MG63 (cell line): Measurements from ENCODE around the gene RFTN1. TPM values are rescaled to one million over a fixed set of nuclear protein-coding genes. Genes with fewer than 3 reads are reported as not detected.
A peak's percentile ranks its signal among the peaks of the same experiment; 100 is the strongest.

Source experiments
- DNase-seq: peaks from one replicate; pipeline ENCODE4 v3.0.0-alpha.2; 2020
- H3K27me3 ChIP-seq: fragments of 250-450 bp; sonication (Bioruptor Pico); 2 replicates; pipeline ENCODE4 v1.5.1; 2020; ENCODE audit warnings: mild to moderate bottlenecking, moderate library complexity
- H3K36me3 ChIP-seq: fragments of 250-450 bp; sonication (Bioruptor Pico); 2 replicates; pipeline ENCODE4 v1.5.1; 2020; ENCODE audit warnings: mild to moderate bottlenecking, moderate library complexity
- H3K4me3 ChIP-seq: fragments of 250-450 bp; sonication (Bioruptor Pico); 2 replicates; pipeline ENCODE4 v1.5.1; 2020; ENCODE audit warnings: mild to moderate bottlenecking, moderate library complexity
- H3K9me3 ChIP-seq: fragments of 250-450 bp; sonication (Bioruptor Pico); 2 replicates; pipeline ENCODE4 v1.5.1; 2020; ENCODE audit warnings: mild to moderate bottlenecking, moderate library complexity
- total RNA-seq: library from RNA; depleted of rRNA; stranded (reverse); fragments of >200 nt; shearing (Covaris generic); gene quantifications from 2 replicates; pipeline ENCODE4 v1.2.3, GENCODE V29; 2014; ENCODE audit warnings: low replicate concordance

The RFTN1 gene
- total RNA-seq, 1 experiment from 2014 or later = 44.1 TPM

DNA sequence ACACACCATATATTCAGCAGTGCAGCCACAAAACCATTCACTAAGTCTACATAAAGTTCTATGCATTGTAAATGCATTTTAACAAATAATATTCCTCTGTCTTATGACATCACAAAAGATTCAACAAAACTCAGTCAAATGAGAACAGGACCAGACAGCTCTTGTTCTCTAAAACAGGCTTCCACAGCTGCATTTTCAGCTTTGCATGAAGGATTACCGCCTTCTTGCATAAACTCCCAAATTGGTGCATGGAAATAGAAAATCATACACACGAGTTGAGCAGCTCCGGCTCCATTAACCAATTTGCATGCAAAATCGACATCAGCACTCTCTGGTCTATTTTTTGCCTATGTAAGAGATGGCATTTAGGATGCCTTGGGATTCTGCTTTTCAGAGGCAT, 66.4 kb downstream of the RFTN1 start:
- Histone ChIP-seq H3K4me3 (no peak overlapping the region), H3K36me3 (no peaks in the 10 kb centered on the region), H3K27me3 (no peaks in the 10 kb centered on the region), H3K9me3 (no peaks in the 10 kb centered on the region)
- DNase-seq = no peak

DNA sequence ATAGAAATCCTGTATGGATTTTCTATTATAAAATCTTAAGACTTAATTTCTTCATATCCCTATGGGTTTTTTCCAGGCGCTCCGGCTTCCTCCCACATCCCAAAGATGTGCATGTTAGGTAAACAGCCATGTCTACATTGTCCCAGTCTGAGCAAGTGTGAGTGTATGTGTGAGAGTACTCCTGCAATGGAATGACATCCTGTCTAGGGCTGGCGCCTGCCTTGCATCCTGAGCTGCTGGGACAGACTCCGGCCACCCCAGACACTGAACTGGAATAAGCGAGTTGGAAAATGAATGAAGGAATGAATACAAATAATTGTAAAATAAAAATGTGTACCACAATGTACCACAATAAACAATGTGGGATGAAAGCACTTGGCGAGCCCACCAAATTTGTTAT, 69.2 kb downstream of the RFTN1 start:
- Histone ChIP-seq H3K9me3 (no peaks in the 10 kb centered on the region), H3K4me3 (peak overlapping the region; percentile 18), H3K36me3 (no peaks in the 10 kb centered on the region), H3K27me3 (no peaks in the 10 kb centered on the region)
- no peak for DNase-seq

DNA sequence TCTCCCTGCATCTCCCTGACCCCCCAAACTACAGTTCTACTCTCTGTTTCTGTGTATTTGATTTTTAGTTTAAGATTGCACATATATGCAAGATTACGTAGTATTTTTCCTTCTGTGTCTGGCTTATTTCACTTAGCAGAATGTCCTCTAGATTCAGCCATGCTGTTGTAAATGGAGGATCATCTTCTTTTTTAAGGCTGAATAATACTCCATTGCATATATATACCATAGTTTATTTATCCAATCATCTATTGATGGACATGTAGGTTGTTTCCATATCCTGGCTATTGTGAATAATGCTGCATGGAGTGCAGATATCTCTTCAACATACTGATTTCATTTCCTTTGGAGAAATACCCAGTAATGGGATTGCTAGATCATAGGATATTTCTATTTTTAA, 70.8 kb downstream of the RFTN1 start:
- Histone ChIP-seq H3K36me3 (no peaks in the 10 kb centered on the region), H3K9me3 (no peaks in the 10 kb centered on the region), H3K4me3 (no peak overlapping the region), H3K27me3 (no peaks in the 10 kb centered on the region)
- DNase-seq = no peak

DNA sequence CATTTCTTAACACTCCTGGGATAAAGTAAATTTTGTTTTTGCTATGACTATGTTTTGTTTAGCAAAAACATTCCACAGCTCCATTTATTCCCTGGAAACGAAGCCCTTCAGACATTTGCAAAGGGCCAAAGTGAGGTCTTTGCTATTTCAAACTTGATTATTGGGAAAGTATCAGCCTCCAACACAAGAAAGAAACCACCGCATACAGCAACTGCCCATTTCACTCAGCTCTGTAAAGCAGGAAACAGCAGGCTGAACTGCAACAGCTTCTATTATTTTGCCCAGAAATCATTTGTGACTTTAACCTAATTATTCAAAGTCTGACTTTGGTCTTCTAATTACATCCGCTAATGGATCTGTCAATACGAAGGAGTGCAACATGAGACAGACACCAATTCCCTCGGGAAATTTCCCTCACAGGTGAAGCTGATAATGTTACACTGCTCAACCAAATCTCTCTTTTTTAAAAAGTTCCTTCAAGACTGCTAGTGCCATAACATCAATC, 72.1 kb downstream of the RFTN1 start:
- no peak overlapping the region for H3K4me3 ChIP-seq
- H3K9me3 ChIP-seq = no peaks in the 10 kb centered on the region
- no peaks in the 10 kb centered on the region for H3K36me3 ChIP-seq
- DNase-seq = no peak
- no peaks in the 10 kb centered on the region for H3K27me3 ChIP-seq

DNA sequence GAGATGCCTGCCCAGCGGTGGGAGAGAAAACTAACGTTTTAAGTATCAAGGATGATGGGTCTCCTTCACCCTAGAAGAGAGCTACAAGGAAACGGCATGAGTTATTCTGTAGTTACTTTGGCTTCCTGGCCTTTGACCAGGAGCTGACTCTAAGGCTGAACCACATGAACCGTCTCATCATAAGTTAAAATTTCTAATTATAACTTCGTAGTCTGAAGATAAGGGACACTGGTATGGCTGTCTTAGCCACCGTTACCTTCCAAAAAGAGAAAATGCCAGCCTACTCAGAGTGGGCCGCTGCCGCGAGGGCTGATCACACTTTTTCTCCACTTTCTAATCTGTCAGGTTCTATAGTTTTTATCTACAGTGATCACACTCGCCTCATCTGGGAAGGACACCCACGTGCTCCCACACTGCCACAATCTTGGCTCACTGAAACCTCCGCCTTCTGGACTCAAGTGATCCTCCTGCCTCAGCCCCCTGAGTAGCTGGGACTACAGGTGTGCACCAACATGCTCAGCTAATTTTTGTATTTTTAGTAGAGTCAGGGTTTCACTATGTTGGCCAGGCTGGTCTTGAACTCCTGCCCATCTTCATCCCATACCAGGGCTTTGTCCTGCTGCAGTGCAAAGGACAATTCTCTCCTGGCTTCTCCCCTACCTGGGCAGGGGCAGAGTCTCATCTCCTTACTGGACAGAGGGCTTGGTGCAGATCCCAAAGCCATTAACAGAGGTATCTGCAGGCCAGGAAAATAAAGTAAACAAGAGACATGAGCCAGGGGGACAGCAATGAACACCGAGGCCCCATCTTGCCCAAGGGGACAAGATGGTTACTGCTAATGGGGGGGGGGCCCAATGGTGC, 73.4 kb downstream of the RFTN1 start:
- Histone ChIP-seq H3K27me3 (no peaks in the 10 kb centered on the region), H3K36me3 (no peaks in the 10 kb centered on the region), H3K4me3 (no peak overlapping the region), H3K9me3 (no peaks in the 10 kb centered on the region)
- no peak for DNase-seq

DNA sequence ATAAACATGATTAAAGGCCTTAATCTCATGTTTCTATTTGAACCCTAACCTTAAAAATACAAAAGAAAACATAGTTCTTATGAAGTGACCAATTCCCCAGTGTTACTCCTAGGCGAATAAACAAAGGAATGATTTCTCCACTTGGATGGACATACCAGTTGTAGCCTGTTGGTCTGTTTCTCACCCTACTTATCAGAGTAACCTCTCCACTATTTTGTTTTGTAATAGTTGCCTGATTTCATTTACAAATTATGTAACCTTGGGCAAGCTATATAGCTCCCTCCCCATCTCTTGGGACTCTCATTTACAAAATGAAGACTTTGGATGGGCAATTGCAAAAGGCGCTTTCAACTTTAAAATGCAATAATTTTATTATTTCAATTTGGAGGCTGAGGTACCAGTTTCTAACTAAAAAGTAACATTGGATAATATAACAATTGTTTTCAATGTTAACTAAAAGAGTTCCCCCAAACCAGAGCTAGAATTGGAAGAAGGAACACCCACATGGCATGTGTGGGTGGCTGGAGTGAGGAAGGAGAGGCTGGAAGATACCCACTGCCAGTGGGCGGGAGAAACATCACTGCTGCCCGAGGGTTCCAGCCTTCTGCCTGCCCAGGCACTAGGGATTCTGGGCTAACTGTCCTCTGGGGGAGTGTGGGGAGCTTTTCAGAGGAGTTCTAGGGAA, 74.2 kb downstream of the RFTN1 start:
- H3K27me3 ChIP-seq = no peaks in the 10 kb centered on the region
- DNase-seq = no peak
- H3K9me3 ChIP-seq = no peaks in the 10 kb centered on the region
- no peak overlapping the region for H3K4me3 ChIP-seq
- H3K36me3 ChIP-seq = no peaks in the 10 kb centered on the region; the same call in 1 of the 2 replicates

DNA sequence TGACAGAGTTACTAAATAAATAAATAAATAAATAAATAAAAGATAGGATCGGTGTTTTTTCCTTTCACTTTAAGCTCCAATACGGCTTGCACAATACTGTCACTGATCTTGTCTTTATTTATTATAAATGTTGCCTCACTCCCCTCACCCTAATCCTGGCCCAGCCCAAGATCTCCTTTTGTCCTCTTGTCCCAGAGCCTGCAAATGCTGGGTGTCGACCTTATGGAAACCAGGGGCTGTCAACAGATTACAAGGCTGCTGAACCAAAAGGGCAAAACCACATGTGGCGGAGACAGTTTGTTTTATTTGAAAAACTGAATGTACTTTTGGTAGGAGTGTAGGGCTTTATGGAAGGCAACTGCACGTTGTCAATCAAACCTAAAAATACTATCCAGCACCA, 75.9 kb downstream of the RFTN1 start:
- no peak overlapping the region for H3K4me3 ChIP-seq
- H3K27me3 ChIP-seq = no peaks in the 10 kb centered on the region
- H3K9me3 ChIP-seq = no peaks in the 10 kb centered on the region
- no peaks in the 10 kb centered on the region; the same call in 1 of the 2 replicates for H3K36me3 ChIP-seq
- no peak for DNase-seq

DNA sequence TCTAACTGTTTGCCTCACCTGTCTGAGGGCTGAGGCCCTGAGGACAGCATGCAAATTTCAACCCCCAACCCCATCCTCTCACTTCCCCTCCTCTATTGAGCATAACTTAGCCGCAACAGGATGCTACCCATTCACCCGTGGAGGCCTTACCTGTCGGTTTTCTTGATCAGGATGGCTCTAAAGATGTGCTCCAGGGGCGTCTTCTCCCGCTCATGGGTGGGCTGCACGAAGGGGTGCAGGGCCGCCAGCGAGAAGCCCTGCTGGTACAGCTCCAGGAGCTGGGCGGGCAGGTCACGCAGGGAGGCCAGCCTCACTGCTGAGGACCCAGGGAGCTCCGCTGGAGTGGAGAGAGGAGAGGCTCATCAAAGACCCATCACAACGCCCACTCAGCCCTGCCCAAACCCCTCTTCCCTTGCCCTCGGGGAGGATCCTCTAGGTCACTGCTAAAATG, 79.8 kb downstream of the RFTN1 start:
- no peak for DNase-seq
- Histone ChIP-seq H3K27me3 (no peaks in the 10 kb centered on the region), H3K9me3 (no peaks in the 10 kb centered on the region), H3K36me3 (no peaks in the 10 kb centered on the region; the same call in 1 of the 2 replicates), H3K4me3 (no peak overlapping the region)

DNA sequence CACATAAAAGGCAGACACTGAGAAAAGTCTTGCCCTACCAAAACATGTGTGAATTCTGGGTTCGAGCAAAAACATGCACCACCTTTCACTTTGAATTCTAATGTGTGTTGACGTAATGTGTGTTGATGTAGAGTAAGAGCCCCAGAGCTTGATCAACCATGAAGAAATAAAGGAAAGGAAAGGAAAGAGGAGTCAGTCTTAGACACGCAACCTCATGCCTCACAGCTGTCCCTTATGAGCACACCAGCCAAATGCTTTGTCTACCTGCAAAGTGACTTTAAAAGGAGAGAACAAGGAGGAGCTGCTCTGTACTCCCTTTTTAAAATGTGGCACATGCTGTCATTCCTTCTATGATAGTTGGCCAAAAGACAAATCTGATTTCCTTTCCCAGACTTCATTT, 80.8 kb downstream of the RFTN1 start:
- Histone ChIP-seq H3K9me3 (no peaks in the 10 kb centered on the region), H3K36me3 (no peaks in the 10 kb centered on the region; the same call in 1 of the 2 replicates)
- DNase-seq = no peak

DNA sequence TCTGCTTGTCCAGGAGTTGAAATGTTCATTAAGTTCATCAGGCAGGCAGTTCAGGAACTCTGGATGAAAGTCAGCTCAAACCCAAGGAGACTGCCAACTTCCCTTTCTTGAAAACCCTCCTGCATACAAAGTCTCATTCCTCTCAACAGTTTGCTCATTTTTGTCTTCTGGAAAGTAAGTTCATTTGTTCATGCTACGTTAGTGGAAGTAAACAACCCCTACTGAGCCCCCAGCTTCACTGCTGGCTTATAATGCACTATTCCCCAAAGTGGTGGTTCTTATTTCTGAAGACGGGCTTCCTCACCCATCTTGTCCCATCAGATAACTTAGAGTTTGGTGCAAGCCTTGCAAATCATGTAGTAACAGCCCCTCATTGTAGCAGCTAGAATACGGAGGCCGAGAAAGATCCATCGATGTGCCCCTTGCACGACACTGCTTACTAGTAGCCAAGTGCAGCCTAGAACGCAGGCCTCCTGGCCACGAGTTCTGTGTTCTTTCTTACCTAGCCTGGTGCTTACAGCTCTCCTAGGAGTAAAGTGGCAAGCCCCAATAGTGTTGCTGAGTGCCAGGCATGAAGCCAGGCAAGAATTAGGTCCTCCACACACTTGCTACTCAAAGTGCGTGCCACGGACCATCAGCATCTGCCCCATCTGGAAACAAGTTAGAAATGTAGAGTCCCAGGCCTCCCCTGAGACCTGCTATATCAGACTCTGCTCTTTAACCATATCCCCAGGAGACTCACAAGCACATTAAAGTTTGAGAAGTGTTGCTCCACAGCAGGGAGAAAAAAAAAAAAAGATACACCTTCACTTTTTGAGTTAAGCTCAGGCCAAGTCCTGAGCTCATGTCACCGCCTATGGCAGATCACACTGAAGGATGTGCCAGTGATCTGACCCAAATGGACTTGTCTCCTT, 82.5 kb downstream of the RFTN1 start:
- DNase-seq = no peak
- Histone ChIP-seq H3K36me3 (no peaks in the 10 kb centered on the region; the same call in 1 of the 2 replicates), H3K9me3 (no peaks in the 10 kb centered on the region), H3K27me3 (no peaks in the 10 kb centered on the region), H3K4me3 (no peak overlapping the region)

More for the DNA sequence above, 80.8 kb downstream of the RFTN1 start:
- Histone ChIP-seq H3K4me3 (no peak overlapping the region), H3K27me3 (no peaks in the 10 kb centered on the region)

DNA sequence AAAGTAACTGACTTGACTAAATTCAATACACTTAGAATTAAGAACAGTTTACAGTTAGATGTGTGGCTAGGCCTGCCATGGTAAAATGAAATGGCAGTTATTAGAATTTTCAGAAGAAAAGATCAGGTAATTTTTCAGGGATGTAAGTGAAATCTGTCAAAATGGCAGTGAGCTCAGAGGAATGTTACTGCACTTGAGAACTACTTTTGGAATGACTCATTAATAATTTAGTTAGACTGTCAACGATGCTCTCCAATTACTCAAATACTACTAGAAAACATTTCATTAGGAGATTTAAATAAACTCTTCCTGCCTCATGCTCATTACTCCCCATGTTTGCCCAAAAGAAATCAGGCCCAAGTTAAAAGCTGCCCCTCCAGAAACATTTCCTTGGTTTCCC, 84.4 kb downstream of the RFTN1 start:
- H3K36me3 ChIP-seq = no peaks in the 10 kb centered on the region
- no peak for DNase-seq
- no peaks in the 10 kb centered on the region for H3K9me3 ChIP-seq

DNA sequence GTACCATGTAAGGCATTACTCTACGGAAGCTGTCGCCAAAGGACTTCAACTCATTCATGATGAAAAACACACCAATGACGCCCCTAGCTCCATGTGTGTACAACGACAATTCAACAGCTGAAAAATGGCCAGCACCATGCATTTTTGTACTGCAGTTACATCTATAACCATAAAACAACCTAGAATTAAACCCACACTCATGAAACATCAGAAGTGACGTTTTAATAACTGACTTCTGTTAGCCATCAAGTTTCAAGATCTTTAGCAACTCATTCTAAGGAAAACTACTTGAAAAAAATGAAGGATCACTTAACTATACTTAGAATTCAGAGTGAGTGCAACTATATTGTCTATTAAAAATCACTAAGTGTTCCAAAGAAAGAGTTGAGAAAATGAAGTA, 84.9 kb downstream of the RFTN1 start:
- no peak overlapping the region for H3K4me3 ChIP-seq
- H3K9me3 ChIP-seq = no peaks in the 10 kb centered on the region
- no peaks in the 10 kb centered on the region for H3K36me3 ChIP-seq
- no peak for DNase-seq
- no peaks in the 10 kb centered on the region for H3K27me3 ChIP-seq

More for the DNA sequence above, 84.4 kb downstream of the RFTN1 start:
- H3K27me3 ChIP-seq = no peaks in the 10 kb centered on the region
- no peak overlapping the region for H3K4me3 ChIP-seq

DNA sequence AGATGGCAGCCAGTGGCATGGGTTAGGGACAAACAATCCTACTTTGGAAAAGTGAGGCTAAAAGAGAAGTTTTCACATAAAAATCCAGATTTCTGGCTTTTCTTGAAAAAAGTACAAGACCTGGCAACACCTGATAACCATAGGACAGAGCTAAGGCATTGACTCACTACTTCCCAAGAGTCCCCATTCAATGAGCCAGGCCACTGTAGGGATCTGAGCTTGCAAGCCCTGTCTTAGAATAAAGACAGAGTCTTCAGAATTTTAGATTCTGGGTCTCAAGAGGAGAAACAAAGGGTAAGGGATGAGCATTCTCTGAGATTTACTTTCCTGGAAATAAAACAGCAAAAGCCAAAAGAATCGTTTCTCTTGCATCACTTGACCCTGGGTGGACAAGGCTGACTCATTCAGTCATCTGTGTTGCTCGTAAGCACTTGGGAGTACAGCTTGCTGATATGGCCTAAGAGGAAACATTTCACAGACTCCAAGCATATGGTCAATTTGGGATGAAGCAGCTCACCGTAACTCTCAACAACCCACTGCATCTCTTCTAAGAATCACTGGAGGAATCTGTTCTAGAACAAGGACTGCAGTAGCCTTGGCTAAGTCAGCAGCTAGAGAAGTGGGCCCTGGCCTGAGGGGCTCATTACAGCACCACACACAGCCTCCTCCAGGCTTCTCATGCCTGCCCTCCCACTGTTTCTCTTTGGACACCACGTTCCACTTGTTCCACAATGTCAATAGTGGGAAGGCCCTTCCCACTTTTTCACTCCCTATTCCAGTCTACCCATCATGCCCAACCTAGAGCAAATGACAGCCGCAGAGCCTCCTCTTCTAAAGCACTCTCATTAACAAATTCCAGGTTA, 86.2 kb downstream of the RFTN1 start:
- peak; percentile 48 for DNase-seq
- no peaks in the 10 kb centered on the region for H3K9me3 ChIP-seq
- H3K27me3 ChIP-seq = no peaks in the 10 kb centered on the region
- H3K36me3 ChIP-seq = no peaks in the 10 kb centered on the region
- H3K4me3 ChIP-seq = no peak overlapping the region

DNA sequence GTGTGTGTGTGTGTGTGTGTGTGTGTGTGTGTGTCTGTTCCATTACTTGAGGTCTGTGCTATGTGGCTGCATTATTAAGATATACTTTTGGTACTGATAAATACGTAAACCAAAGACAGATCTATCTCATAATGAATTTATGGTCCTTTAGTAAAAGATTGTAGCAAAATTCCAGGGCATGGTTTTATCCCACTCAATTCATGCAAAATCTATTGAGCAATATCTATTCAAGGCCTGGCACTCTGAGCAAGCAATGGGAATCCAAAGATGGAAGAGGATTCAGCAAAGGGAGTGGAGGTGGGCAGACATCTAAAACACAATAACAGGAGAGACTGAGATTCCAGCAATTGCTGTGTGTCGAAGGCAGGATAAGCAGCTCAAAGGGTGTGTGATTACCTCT, 86.8 kb downstream of the RFTN1 start:
- Histone ChIP-seq H3K27me3 (no peaks in the 10 kb centered on the region), H3K36me3 (no peaks in the 10 kb centered on the region), H3K4me3 (no peak overlapping the region), H3K9me3 (no peaks in the 10 kb centered on the region)
- no peak for DNase-seq

DNA sequence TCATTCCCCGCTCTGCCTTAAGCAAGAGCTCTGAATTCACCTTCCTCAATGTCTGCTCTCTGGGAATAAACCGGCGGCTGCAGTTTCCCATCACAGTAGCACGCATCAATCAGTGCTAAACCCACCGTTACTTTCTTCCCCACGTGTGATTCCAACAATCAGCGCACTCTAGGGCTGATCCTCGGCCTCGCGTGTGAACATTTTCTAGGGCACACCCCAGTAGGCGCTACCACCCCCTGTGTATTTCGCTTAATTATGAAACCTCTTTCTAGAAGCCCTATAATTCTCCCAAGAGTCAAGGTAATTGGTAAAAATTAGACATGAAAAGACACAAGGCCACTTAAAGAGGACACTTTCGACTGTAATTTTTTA, 87.5 kb downstream of the RFTN1 start:
- no peak for DNase-seq
- no peak overlapping the region for H3K4me3 ChIP-seq

More for the DNA sequence above, 87.5 kb downstream of the RFTN1 start:
- Histone ChIP-seq H3K27me3 (no peaks in the 10 kb centered on the region), H3K9me3 (no peaks in the 10 kb centered on the region), H3K36me3 (no peaks in the 10 kb centered on the region)
